GM23248 (cell line): ENCODE results near the gene WWC1. TPM values are rescaled to one million over a fixed set of nuclear protein-coding genes. Genes with fewer than 3 reads are reported as not detected.

Experiments used
- DNase-seq: peaks from one replicate; pipeline ENCODE4 v3.0.0-alpha.2; 2015
- H2AFZ ChIP-seq: fragments of 200-600 bp; sonication (generic); 2 replicates; pipeline ENCODE4 v1.6.1; 2016; ENCODE audit warnings: antibody characterized with exemption
- H3F3A ChIP-seq: fragments of 200-600 bp; sonication (generic); 2 replicates; pipeline ENCODE4 v1.6.1; 2016; ENCODE audit warnings: mild to moderate bottlenecking, antibody characterized with exemption, mixed run types; ENCODE audit not compliant: insufficient read depth
- H3K27ac ChIP-seq: fragments of 200-600 bp; sonication (generic); 2 replicates; pipeline ENCODE4 v1.5.1; 2016; ENCODE audit warnings: mild to moderate bottlenecking
- H3K27me3 ChIP-seq: fragments of 200-600 bp; sonication (generic); replicated peaks from 2 replicates; pipeline ENCODE4 v1.6.1; 2016; ENCODE audit warnings: mild to moderate bottlenecking; ENCODE audit not compliant: insufficient read depth
- H3K36me3 ChIP-seq: fragments of 200-600 bp; sonication (generic); 2 replicates; pipeline ENCODE4 v1.6.1; 2016; ENCODE audit warnings: low read depth, mild to moderate bottlenecking
- H3K4me1 ChIP-seq: fragments of 200-600 bp; sonication (generic); 2 replicates; pipeline ENCODE4 v1.6.1; 2016; ENCODE audit warnings: mild to moderate bottlenecking; ENCODE audit not compliant: insufficient read depth
- H3K4me2 ChIP-seq: fragments of 200-600 bp; sonication (generic); one replicate; pipeline ENCODE4 v1.6.1; 2016; ENCODE audit warnings: mild to moderate bottlenecking; ENCODE audit not compliant: unreplicated experiment
- H3K4me3 ChIP-seq: fragments of 200-600 bp; sonication (generic); 2 replicates; pipeline ENCODE4 v1.5.1; 2016; ENCODE audit warnings: mild to moderate bottlenecking
- H3K79me2 ChIP-seq: fragments of 200-600 bp; sonication (generic); 2 replicates; pipeline ENCODE4 v1.6.1; 2016; ENCODE audit warnings: mild to moderate bottlenecking; ENCODE audit not compliant: insufficient read depth
- H3K9ac ChIP-seq: fragments of 200-600 bp; sonication (generic); 2 replicates; pipeline ENCODE4 v1.6.1; 2016; ENCODE audit warnings: mild to moderate bottlenecking
- H3K9me2 ChIP-seq: fragments of 200-600 bp; sonication (generic); 2 replicates; pipeline ENCODE4 v1.6.1; 2016; ENCODE audit warnings: mixed run types, mild to moderate bottlenecking, moderate library complexity; ENCODE audit not compliant: insufficient read depth
- H3K9me3 ChIP-seq: fragments of 200-600 bp; sonication (generic); one replicate; pipeline ENCODE4 v1.6.1; 2017; ENCODE audit warnings: low read depth
- H4K20me1 ChIP-seq: fragments of 200-600 bp; sonication (generic); 2 replicates; pipeline ENCODE4 v1.6.0; 2016; ENCODE audit not compliant: insufficient read depth
- EZH2 ChIP-seq: fragments of 200-600 bp; sonication (generic); IDR thresholded peaks from 2 replicates; pipeline ENCODE4 v1.6.1; 2018; ENCODE audit warnings: antibody characterized with exemption, mild to moderate bottlenecking; ENCODE audit not compliant: insufficient read depth, poor library complexity, severe bottlenecking
- EZH2phosphoT487 ChIP-seq: fragments of 200-600 bp; sonication (generic); IDR thresholded peaks from 2 replicates; pipeline ENCODE4 v1.6.1; 2018; ENCODE audit warnings: antibody characterized with exemption, moderate library complexity, mild to moderate bottlenecking, low read depth; ENCODE audit not compliant: insufficient read depth
- WGBS, 2 experiments: methylation state at CpG; one replicate each; pipeline ENCODE4 v1.1.6; 2015 to 2017; ENCODE audit warnings: low lambda C conversion rate in 2 of 2, low coverage in 1 of 2; ENCODE audit errors: missing lambda C conversion rate in 2 of 2; 5-methylcytosine and 5-hydroxymethylcytosine counted together
- in situ Hi-C: fragments of 300-500 bp; cut with MboI; formaldehyde crosslinking; loops from 2 replicates; pipeline ENCODE4 v1.15.0; 2020
- polyA plus RNA-seq: library from polyadenylated mRNA; unstranded; fragments of >200 nt; fragmentation: Nextera tagmentation; extraction: Ambion mirVana; gene quantifications from 2 replicates; pipeline ENCODE4 v1.2.1, GENCODE V29; 2016
- total RNA-seq: library from RNA; depleted of rRNA; stranded (reverse); fragments of >200 nt; shearing (Covaris generic); gene quantifications from 2 replicates; pipeline ENCODE4 v1.2.3, GENCODE V29; 2014

The WWC1 gene
- total and polyA plus RNA-seq, 2 experiments from 2014 or later: 1.8 to 7.1 TPM

- no peaks in the 10 kb centered on the region for H4K20me1 ChIP-seq
- in situ Hi-C loops: no loop called here
- H3K4me1 ChIP-seq: peaks cover 25% of the 10 kb centered on the region
- H3K9ac ChIP-seq: no peak overlapping the region
- H2AFZ ChIP-seq: no peak overlapping the region
- no peaks in the 10 kb centered on the region for H3K79me2 ChIP-seq
- no peak overlapping the region for H3K27ac ChIP-seq
- no peak for DNase-seq
- 63 to 73% methylated on average over 3 of the region's 3 CpGs for WGBS, 2 experiments
- peaks cover 19% of the 10 kb centered on the region for H3F3A ChIP-seq
- TF ChIP-seq EZH2: no peak
- no peak for TF ChIP-seq EZH2phosphoT487
- no peaks in the 10 kb centered on the region for H3K36me3 ChIP-seq
- H3K27me3 ChIP-seq: no peaks in the 10 kb centered on the region
- no peaks in the 10 kb centered on the region for H3K9me3 ChIP-seq
- no peak overlapping the region for H3K4me2 ChIP-seq
- no peaks in the 10 kb centered on the region for H3K9me2 ChIP-seq
- H3K4me3 ChIP-seq: no peak overlapping the region
Measured at GRCh38 chr5:168368854-168369253, 77.4 kb downstream of the WWC1 start.

- no peaks in the 10 kb centered on the region for H4K20me1 ChIP-seq
- TF ChIP-seq EZH2phosphoT487 (no peak), EZH2 (no peak)
- no peaks in the 10 kb centered on the region for H3K9me3 ChIP-seq
- H3K4me2 ChIP-seq: no peak overlapping the region
- no peaks in the 10 kb centered on the region for H3K79me2 ChIP-seq
- no peak overlapping the region for H3K4me3 ChIP-seq
- WGBS, 2 experiments: 95 to 97% methylated on average over 4 of the region's 4 CpGs
- H3K27me3 ChIP-seq: no peaks in the 10 kb centered on the region
- no peak overlapping the region for H3K9ac ChIP-seq
- DNase-seq: no peak
- H2AFZ ChIP-seq: no peak overlapping the region
- H3K9me2 ChIP-seq: no peaks in the 10 kb centered on the region
- H3K27ac ChIP-seq: no peak overlapping the region
- in situ Hi-C loops: no loop called here
- H3K36me3 ChIP-seq: no peaks in the 10 kb centered on the region
- H3F3A ChIP-seq: peaks cover 7% of the 10 kb centered on the region
- H3K4me1 ChIP-seq: peaks cover 6% of the 10 kb centered on the region
Measured at GRCh38 chr5:168370831-168371230, 79.4 kb downstream of the WWC1 start.

GRCh38 chr5:168372356-168372946 is 81.0 kb downstream of the WWC1 start:
- Histone ChIP-seq H3K9ac (no peak overlapping the region), H3K27me3 (no peaks in the 10 kb centered on the region), H3K4me1 (no peaks in the 10 kb centered on the region), H4K20me1 (no peaks in the 10 kb centered on the region), H3F3A (no peaks in the 10 kb centered on the region), H3K79me2 (no peaks in the 10 kb centered on the region), H3K27ac (no peak overlapping the region), H3K9me2 (no peaks in the 10 kb centered on the region), H3K36me3 (no peaks in the 10 kb centered on the region), H3K9me3 (no peaks in the 10 kb centered on the region), H3K4me2 (no peak overlapping the region), H2AFZ (no peak overlapping the region), H3K4me3 (no peak overlapping the region)
- in situ Hi-C loops: no loop called here
- DNase-seq: no peak
- TF ChIP-seq EZH2 (no peak), EZH2phosphoT487 (no peak)
- 79 to 83% methylated on average over 2 of the region's 2 CpGs for WGBS, 2 experiments

GRCh38 chr5:168374532-168374931 is 83.1 kb downstream of the WWC1 start:
- DNase-seq: no peak
- H3K36me3 ChIP-seq: no peaks in the 10 kb centered on the region
- 96% methylated on average over 4 of the region's 4 CpGs for WGBS, 2 experiments
- no peak overlapping the region for H3K4me3 ChIP-seq
- in situ Hi-C loops: no loop called here
- TF ChIP-seq EZH2phosphoT487 (no peak), EZH2 (no peak)
- no peak overlapping the region for H3K27ac ChIP-seq
- H4K20me1 ChIP-seq: no peaks in the 10 kb centered on the region
- H3K4me2 ChIP-seq: no peak overlapping the region
- H3K9me3 ChIP-seq: no peaks in the 10 kb centered on the region
- no peak overlapping the region for H3K9ac ChIP-seq
- no peak overlapping the region for H2AFZ ChIP-seq
- H3F3A ChIP-seq: no peaks in the 10 kb centered on the region
- H3K27me3 ChIP-seq: no peaks in the 10 kb centered on the region
- no peaks in the 10 kb centered on the region for H3K79me2 ChIP-seq
- H3K9me2 ChIP-seq: no peaks in the 10 kb centered on the region
- H3K4me1 ChIP-seq: no peaks in the 10 kb centered on the region

- Histone ChIP-seq H3K27ac (no peak overlapping the region), H3K27me3 (no peaks in the 10 kb centered on the region), H3K9me3 (no peaks in the 10 kb centered on the region), H3K36me3 (no peaks in the 10 kb centered on the region), H3K79me2 (no peaks in the 10 kb centered on the region), H3K9me2 (no peaks in the 10 kb centered on the region), H3K4me3 (no peak overlapping the region), H4K20me1 (no peaks in the 10 kb centered on the region), H3K4me2 (no peak overlapping the region), H2AFZ (no peak overlapping the region), H3F3A (no peaks in the 10 kb centered on the region), H3K9ac (no peak overlapping the region), H3K4me1 (no peaks in the 10 kb centered on the region)
- in situ Hi-C loops: no loop called here
- WGBS, 2 experiments: 95 to 98% methylated on average over 7 of the region's 7 CpGs
- TF ChIP-seq EZH2phosphoT487 (no peak), EZH2 (no peak)
- no peak for DNase-seq
Measured at GRCh38 chr5:168375214-168375613, 83.8 kb downstream of the WWC1 start.
